ENCODE data around the gene OR9G1.

OR9G1 gene

GRCh38 chr11:56714206-56714605 lies 15.3 kb downstream of the OR9G1 start:
- Histone ChIP-seq H3K4me1 (ENCODE audit: insufficient read depth, poor library complexity, severe bottlenecking) (no peaks in the 10 kb centered on the region), H3K9me3 (ENCODE audit: severe bottlenecking) (no peaks in the 10 kb centered on the region), H3K4me3 (ENCODE audit: severe bottlenecking) (no peak overlapping the region), H3K36me3 (ENCODE audit: low read depth) (no peaks in the 10 kb centered on the region), H3K27ac (ENCODE audit: poor library complexity, severe bottlenecking) (no peak overlapping the region), H3K27me3 (ENCODE audit: insufficient read depth, poor library complexity, severe bottlenecking) (no peaks in the 10 kb centered on the region)
- no peak for DNase-seq (ENCODE audit: low spot score)
- no peak for TF ChIP-seq CTCF (IDR thresholded peaks at IDR 0.05; ENCODE audit: poor library complexity, severe bottlenecking)
- no peak for ATAC-seq (ENCODE audit: low read depth)

GRCh38 chr11:56716379-56716854 lies 17.5 kb downstream of the OR9G1 start:
- Histone ChIP-seq H3K4me1 (ENCODE audit: insufficient read depth, poor library complexity, severe bottlenecking) (no peaks in the 10 kb centered on the region), H3K9me3 (ENCODE audit: severe bottlenecking) (no peaks in the 10 kb centered on the region), H3K27me3 (ENCODE audit: insufficient read depth, poor library complexity, severe bottlenecking) (no peaks in the 10 kb centered on the region), H3K27ac (ENCODE audit: poor library complexity, severe bottlenecking) (no peak overlapping the region), H3K4me3 (ENCODE audit: severe bottlenecking) (no peak overlapping the region), H3K36me3 (ENCODE audit: low read depth) (no peaks in the 10 kb centered on the region)
- no peak for TF ChIP-seq CTCF (IDR thresholded peaks at IDR 0.05; ENCODE audit: poor library complexity, severe bottlenecking)
- ATAC-seq (ENCODE audit: low read depth): peak; percentile 59
- DNase-seq (ENCODE audit: low spot score): no peak

GRCh38 chr11:56720513-56720912 lies 21.6 kb downstream of the OR9G1 start:
- TF ChIP-seq CTCF (IDR thresholded peaks at IDR 0.05; ENCODE audit: poor library complexity, severe bottlenecking): no peak
- DNase-seq (ENCODE audit: low spot score): no peak
- Histone ChIP-seq H3K4me3 (ENCODE audit: severe bottlenecking) (no peak overlapping the region), H3K27ac (ENCODE audit: poor library complexity, severe bottlenecking) (no peak overlapping the region), H3K9me3 (ENCODE audit: severe bottlenecking) (no peaks in the 10 kb centered on the region), H3K36me3 (ENCODE audit: low read depth) (no peaks in the 10 kb centered on the region), H3K4me1 (ENCODE audit: insufficient read depth, poor library complexity, severe bottlenecking) (no peaks in the 10 kb centered on the region), H3K27me3 (ENCODE audit: insufficient read depth, poor library complexity, severe bottlenecking) (no peaks in the 10 kb centered on the region)
- no peak for ATAC-seq (ENCODE audit: low read depth)

- Histone ChIP-seq H3K9me3 (ENCODE audit: severe bottlenecking) (no peaks in the 10 kb centered on the region), H3K27me3 (ENCODE audit: insufficient read depth, poor library complexity, severe bottlenecking) (no peaks in the 10 kb centered on the region), H3K4me3 (ENCODE audit: severe bottlenecking) (no peak overlapping the region), H3K27ac (ENCODE audit: poor library complexity, severe bottlenecking) (no peak overlapping the region), H3K4me1 (ENCODE audit: insufficient read depth, poor library complexity, severe bottlenecking) (no peaks in the 10 kb centered on the region), H3K36me3 (ENCODE audit: low read depth) (no peaks in the 10 kb centered on the region)
- DNase-seq (ENCODE audit: low spot score) (no peak), ATAC-seq (ENCODE audit: low read depth) (no peak)
- TF ChIP-seq CTCF (IDR thresholded peaks at IDR 0.05; ENCODE audit: poor library complexity, severe bottlenecking): no peak
Measured at GRCh38 chr11:56740107-56740506, 41.2 kb downstream of the OR9G1 start.

GRCh38 chr11:56740886-56741285 lies 42.0 kb downstream of the OR9G1 start:
- Histone ChIP-seq H3K9me3 (ENCODE audit: severe bottlenecking) (no peaks in the 10 kb centered on the region), H3K27ac (ENCODE audit: poor library complexity, severe bottlenecking) (no peak overlapping the region), H3K4me3 (ENCODE audit: severe bottlenecking) (no peak overlapping the region), H3K4me1 (ENCODE audit: insufficient read depth, poor library complexity, severe bottlenecking) (no peaks in the 10 kb centered on the region), H3K27me3 (ENCODE audit: insufficient read depth, poor library complexity, severe bottlenecking) (no peaks in the 10 kb centered on the region), H3K36me3 (ENCODE audit: low read depth) (no peaks in the 10 kb centered on the region)
- no peak for TF ChIP-seq CTCF (IDR thresholded peaks at IDR 0.05; ENCODE audit: poor library complexity, severe bottlenecking)
- ATAC-seq (ENCODE audit: low read depth): no peak
- no peak for DNase-seq (ENCODE audit: low spot score)

Data from RWPE2 (cell line).